Measurements from ENCODE around the gene SAMD5.

Gene SAMD5

DNA sequence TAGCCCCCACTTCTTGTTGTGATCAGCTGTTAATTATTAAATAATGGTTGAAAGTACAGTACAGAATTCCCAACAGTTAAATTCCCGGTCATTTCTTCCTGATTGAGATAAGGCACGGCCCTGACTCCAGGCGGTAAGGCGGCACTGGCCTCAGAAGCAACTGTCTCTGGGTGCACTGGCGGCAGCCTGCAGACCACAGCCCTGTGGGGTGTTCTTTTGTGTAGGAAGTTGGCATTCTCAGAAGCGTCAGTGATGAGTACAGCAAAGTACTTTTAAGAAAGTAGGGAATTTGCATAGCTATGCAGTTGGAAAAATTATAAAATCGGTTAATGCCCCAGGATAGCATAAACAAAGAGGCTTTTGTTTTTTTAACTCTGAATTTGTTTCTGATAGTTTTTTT, 50.5 kb downstream of the SAMD5 start:
- POLR2A ChIA-PET: no interaction called here
- CTCF ChIA-PET: no interaction called here
- DNase-seq (ENCODE audit: extremely low spot score): no peak
- TF ChIP-seq ELF4 (IDR thresholded peaks at IDR 0.05) (no peak), FOXM1 (IDR thresholded peaks at IDR 0.05; ENCODE audit: borderline replicate concordance) (no peak), SUZ12 (IDR thresholded peaks at IDR 0.05) (no peak), FOXK2 (IDR thresholded peaks at IDR 0.05) (no peak)

DNA sequence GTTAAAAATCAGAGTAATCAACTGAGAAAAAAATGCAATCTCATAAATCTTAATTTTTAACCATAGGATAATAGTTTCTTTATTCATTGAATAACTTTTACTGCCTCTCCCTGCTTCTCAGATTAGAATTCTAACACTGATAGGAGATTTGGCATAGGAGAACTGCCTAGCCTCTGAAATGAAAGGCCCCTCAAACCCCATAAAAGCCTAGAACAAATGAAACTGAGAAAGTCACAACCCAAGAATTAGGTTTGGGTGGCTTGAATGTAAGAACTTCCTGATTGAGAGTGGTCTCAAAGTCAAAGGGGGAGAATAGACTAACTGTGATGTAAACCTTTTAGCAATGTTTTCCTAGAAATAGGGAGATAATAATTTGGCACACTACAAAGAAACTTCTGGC, 52.2 kb downstream of the SAMD5 start:
- TF ChIP-seq ELF4 (IDR thresholded peaks at IDR 0.05): no peak
- no peak for TF ChIP-seq SP1 (IDR thresholded peaks at IDR 0.05)
- no peak for TF ChIP-seq TARDBP (IDR thresholded peaks at IDR 0.05)
- no peak for TF ChIP-seq CTBP1 (IDR thresholded peaks at IDR 0.05; ENCODE audit: borderline replicate concordance)
- TF ChIP-seq FOXK2 (IDR thresholded peaks at IDR 0.05): no peak
- TF ChIP-seq ZNF384 (IDR thresholded peaks at IDR 0.05): no peak
- no peak for TF ChIP-seq LEF1 (IDR thresholded peaks at IDR 0.05; ENCODE audit: borderline replicate concordance)
- TF ChIP-seq FOXM1 (IDR thresholded peaks at IDR 0.05; ENCODE audit: borderline replicate concordance): no peak
- TF ChIP-seq HDGF (IDR thresholded peaks at IDR 0.05; ENCODE audit: borderline replicate concordance): no peak
- no peak for TF ChIP-seq ARNT (IDR thresholded peaks at IDR 0.05)
- no peak for TF ChIP-seq L3MBTL2 (conservative IDR thresholded peaks at IDR 0.05)
- TF ChIP-seq, protein P1, sequence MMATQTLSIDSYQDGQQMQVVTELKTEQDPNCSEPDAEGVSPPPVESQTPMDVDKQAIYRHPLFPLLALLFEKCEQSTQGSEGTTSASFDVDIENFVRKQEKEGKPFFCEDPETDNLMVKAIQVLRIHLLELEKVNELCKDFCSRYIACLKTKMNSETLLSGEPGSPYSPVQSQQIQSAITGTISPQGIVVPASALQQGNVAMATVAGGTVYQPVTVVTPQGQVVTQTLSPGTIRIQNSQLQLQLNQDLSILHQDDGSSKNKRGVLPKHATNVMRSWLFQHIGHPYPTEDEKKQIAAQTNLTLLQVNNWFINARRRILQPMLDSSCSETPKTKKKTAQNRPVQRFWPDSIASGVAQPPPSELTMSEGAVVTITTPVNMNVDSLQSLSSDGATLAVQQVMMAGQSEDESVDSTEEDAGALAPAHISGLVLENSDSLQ (IDR thresholded peaks at IDR 0.05): no peak
- ChIA-PET POLR2A (no interaction called here), CTCF (no interaction called here)
- no peak for DNase-seq (ENCODE audit: extremely low spot score)

DNA sequence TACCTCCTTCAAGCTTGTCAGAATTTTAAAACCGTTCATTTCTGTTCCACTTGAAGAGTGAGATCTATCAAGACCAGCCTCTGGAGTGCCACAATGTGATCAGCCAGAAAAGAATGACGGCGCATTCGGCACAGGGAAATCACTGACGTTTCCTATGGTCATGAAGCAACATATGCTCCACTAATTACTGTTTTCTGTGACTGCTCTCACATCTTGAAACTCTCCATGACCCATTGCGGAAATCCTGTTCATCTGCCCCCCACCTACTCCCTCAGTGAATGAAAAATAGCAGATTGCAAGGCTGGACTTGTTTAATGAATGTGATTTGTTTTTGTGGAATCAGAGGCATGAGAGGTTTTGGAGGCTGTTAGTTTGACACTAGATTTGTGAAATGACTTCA, 53.2 kb downstream of the SAMD5 start:
- TF ChIP-seq BHLHE40 (IDR thresholded peaks at IDR 0.05; ENCODE audit: borderline replicate concordance) (no peak), SUZ12 (IDR thresholded peaks at IDR 0.05) (no peak), FOXM1 (IDR thresholded peaks at IDR 0.05; ENCODE audit: borderline replicate concordance) (no peak), FOXK2 (IDR thresholded peaks at IDR 0.05) (no peak), L3MBTL2 (conservative IDR thresholded peaks at IDR 0.05) (no peak), ZNF384 (IDR thresholded peaks at IDR 0.05) (no peak), HDGF (IDR thresholded peaks at IDR 0.05; ENCODE audit: borderline replicate concordance) (no peak), SP1 (IDR thresholded peaks at IDR 0.05) (no peak), LEF1 (IDR thresholded peaks at IDR 0.05; ENCODE audit: borderline replicate concordance) (no peak), NFRKB (IDR thresholded peaks at IDR 0.05) (no peak), ELF4 (IDR thresholded peaks at IDR 0.05) (no peak), CTBP1 (IDR thresholded peaks at IDR 0.05; ENCODE audit: borderline replicate concordance) (no peak), FOXA1 (IDR thresholded peaks at IDR 0.05) (no peak), ARNT (IDR thresholded peaks at IDR 0.05) (no peak), TARDBP (IDR thresholded peaks at IDR 0.05) (no peak)
- TF ChIP-seq, protein P1 (IDR thresholded peaks at IDR 0.05): no peak
- POLR2A ChIA-PET: no interaction called here
- no peak for DNase-seq (ENCODE audit: extremely low spot score)
- CTCF ChIA-PET: no interaction called here

DNA sequence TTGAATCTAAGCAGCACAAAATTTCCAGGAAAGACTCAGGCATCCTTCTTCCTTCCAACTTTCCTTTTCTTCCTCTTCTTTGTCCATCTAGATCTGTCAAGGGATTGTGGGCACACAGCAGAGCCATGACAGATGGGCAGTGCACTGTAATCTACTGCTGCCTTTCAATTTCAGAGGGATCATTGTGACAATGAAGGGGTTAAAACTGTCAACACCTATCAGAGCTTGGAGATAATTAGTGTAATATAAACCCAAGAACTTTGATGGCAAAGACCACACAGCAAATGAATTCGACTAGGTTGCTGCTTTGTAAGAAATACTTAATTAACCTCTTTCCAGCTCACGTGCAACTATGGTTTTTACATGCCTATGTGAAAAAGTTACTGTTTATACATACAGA, 55.0 kb downstream of the SAMD5 start:
- no peak for TF ChIP-seq TARDBP (IDR thresholded peaks at IDR 0.05)
- ChIA-PET CTCF (no interaction called here), POLR2A (no interaction called here)
- no peak for DNase-seq (ENCODE audit: extremely low spot score)

DNA sequence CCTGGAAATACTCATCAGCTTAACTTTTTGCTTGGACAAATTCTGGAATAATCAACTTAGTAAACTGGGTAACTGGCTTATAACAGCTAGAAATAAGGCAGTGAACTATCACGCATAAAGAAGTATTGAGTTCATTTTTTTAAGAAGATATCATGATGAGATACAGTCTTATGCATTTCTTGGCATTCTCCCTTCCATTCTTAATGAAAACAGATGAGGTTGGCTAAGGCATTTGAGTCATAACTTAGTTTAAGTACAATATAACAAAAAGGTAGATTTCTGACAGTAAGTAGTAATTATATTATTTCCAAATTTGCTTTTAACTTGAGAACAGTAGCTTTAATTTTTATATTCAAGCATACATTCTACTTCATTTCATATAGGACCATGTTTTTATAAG, 56.1 kb downstream of the SAMD5 start:
- no peak for DNase-seq (ENCODE audit: extremely low spot score)
- ChIA-PET POLR2A (no interaction called here), CTCF (no interaction called here)
- TF ChIP-seq LEF1 (IDR thresholded peaks at IDR 0.05; ENCODE audit: borderline replicate concordance): no peak

DNA sequence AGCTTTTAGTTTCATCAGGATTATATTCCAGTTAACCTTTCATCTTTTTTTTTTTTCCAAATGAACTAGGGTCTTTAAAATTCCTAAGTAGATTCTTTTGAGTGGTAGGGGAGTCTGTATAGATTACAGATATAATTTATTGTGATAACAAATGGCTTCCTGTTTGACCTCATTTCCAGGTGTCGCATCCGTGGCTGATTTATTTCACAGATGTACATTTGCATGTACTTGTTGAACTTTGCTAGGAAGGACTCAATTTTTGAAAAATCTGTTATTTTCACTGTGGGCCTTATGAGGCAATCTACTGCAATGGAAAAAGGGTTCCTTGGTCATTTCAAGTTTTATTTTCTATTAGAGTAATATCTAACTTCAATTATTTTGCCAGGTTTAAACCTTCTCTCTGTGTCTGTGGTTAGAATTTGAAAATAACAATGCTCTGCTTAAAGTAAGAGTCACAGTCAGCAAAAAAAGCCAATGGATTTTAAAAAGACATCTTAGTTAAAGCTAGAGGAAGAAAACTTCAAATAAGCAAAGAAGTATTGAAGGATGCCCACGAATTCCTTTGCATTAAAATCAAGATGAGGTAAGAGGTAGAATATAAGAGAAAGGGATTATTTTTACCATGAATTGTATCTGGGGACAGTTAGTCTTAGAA, 57.9 kb downstream of the SAMD5 start:
- TF ChIP-seq L3MBTL2 (conservative IDR thresholded peaks at IDR 0.05) (no peak), NFRKB (IDR thresholded peaks at IDR 0.05) (no peak), LEF1 (IDR thresholded peaks at IDR 0.05; ENCODE audit: borderline replicate concordance) (no peak), HDGF (IDR thresholded peaks at IDR 0.05; ENCODE audit: borderline replicate concordance) (no peak), ZNF384 (IDR thresholded peaks at IDR 0.05) (no peak), BHLHE40 (IDR thresholded peaks at IDR 0.05; ENCODE audit: borderline replicate concordance) (no peak), ARNT (IDR thresholded peaks at IDR 0.05) (no peak), TARDBP (IDR thresholded peaks at IDR 0.05) (no peak), FOXA1 (IDR thresholded peaks at IDR 0.05) (no peak)
- TF ChIP-seq, protein P1 (IDR thresholded peaks at IDR 0.05): no peak
- DNase-seq (ENCODE audit: extremely low spot score): no peak
- POLR2A ChIA-PET: no interaction called here
- CTCF ChIA-PET: no interaction called here

DNA sequence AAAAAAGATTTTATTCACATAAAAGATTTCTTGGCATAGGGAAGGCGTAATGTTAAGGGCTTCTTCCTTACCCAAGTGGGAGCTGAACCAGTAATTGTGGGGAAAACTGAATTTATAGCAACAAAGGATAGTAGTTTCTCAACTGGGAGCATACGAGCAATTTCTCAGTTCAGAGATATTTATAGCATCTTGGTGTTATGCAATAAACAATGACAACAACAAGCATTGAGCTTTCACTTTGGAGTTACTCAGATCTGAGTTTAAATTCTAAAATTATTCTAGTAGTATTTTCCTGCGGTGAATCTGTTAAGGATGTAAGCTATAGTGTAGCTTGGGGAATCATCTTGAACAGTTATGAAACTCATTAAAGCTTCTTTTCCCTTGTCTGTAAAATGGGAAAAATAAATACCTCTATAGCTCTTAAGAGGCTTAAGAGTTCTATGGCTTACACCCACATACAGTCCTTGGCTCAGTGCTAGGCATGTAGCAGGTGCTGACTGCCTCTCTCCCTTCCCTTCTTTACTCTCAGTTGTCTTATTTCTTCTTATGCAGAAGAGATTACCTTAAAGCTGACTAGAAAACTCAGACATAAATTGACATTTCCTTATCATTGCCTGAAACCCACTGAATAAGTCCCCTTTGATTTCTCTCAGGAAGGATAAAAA, 58.8 kb downstream of the SAMD5 start:
- POLR2A ChIA-PET: no interaction called here
- TF ChIP-seq FOXK2 (IDR thresholded peaks at IDR 0.05) (no peak), SP1 (IDR thresholded peaks at IDR 0.05) (no peak)
- CTCF ChIA-PET: no interaction called here
- DNase-seq (ENCODE audit: extremely low spot score): no peak
